H1 (cell line): ENCODE data around the gene BNIP5. TPM values are rescaled to one million over a fixed set of nuclear protein-coding genes. Genes with fewer than 3 reads are reported as not detected.

Experiments
- CTCF ChIA-PET: fragments of 300-600 bp; sonication (Branson Sonifier 250); formaldehyde crosslinking; loops from one replicate; lab custom pipeline; 2021; ENCODE audit not compliant: partially characterized antibody; lab: Charles Lee
- POLR2A ChIA-PET: fragments of 300-600 bp; sonication (Branson Sonifier 250); formaldehyde crosslinking; loops from one replicate; lab custom pipeline; 2021; ENCODE audit warnings: inconsistent platforms; ENCODE audit not compliant: partially characterized antibody; lab: Charles Lee
- DNase-seq, 2 experiments: peaks; one replicate each; pipeline versions ENCODE4 v3.0.0 to v3.0.0-alpha.2; 2010 to 2022; ENCODE audit warnings: low spot score in 2 of 2, low read depth in 1 of 2, mixed read lengths in 1 of 2
- FAIRE-seq: peaks from 2 replicates; lab custom pipeline; 2011; peaks lifted over from hg19 to GRCh38; lab: Jason Lieb, UNC
- H2AFZ ChIP-seq: 2 replicates; pipeline ENCODE4 v1.8.1; 2012; ENCODE audit warnings: low read length, inconsistent platforms
- H2AK5ac ChIP-seq: 2 replicates; pipeline ENCODE4 v1.6.1; 2013; ENCODE audit warnings: low read depth, low read length
- H2BK120ac ChIP-seq: replicated peaks from 2 replicates; pipeline ENCODE3; 2013; ENCODE audit warnings: low read depth, low read length, inconsistent platforms
- H2BK12ac ChIP-seq: 2 replicates; pipeline ENCODE4 v1.6.1; 2013; ENCODE audit warnings: low read depth, low read length
- H2BK15ac ChIP-seq: 2 replicates; pipeline ENCODE4 v1.6.1; 2013; ENCODE audit warnings: low read length
- H2BK20ac ChIP-seq: 2 replicates; pipeline ENCODE4 v1.6.1; 2013; ENCODE audit warnings: low read length
- H2BK5ac ChIP-seq: 2 replicates; pipeline ENCODE4 v1.6.1; 2013; ENCODE audit warnings: low read depth, low read length
- H3K14ac ChIP-seq: 2 replicates; pipeline ENCODE4 v1.6.1; 2013; ENCODE audit warnings: inconsistent platforms; ENCODE audit not compliant: insufficient read length
- H3K18ac ChIP-seq: 2 replicates; pipeline ENCODE4 v1.6.1; 2013; ENCODE audit warnings: low read length; ENCODE audit errors: extremely low read depth
- H3K23ac ChIP-seq: 2 replicates; pipeline ENCODE4 v1.6.1; 2013; ENCODE audit warnings: inconsistent platforms; ENCODE audit not compliant: insufficient read length
- H3K23me2 ChIP-seq: 2 replicates; pipeline ENCODE4 v1.6.1; 2013; ENCODE audit warnings: low read depth, low read length
- H3K27ac ChIP-seq: 2 replicates; pipeline ENCODE4 v1.6.1; 2011; ENCODE audit warnings: low read depth, low read length, inconsistent platforms
- H3K27me3 ChIP-seq, 4 experiments: replicated peaks in 1 of 4; 1 replicate in 1 of 4; 2 replicates in 3 of 4; pipeline versions ENCODE4 v1.6.1 to v1.8.1; 2011 to 2013; ENCODE audit warnings: low read length in 3 of 4, mild to moderate bottlenecking in 3 of 4, inconsistent platforms in 2 of 4, mixed read lengths in 2 of 4, moderate library complexity in 1 of 4; ENCODE audit not compliant: control insufficient read depth in 3 of 4, insufficient read depth in 3 of 4; ENCODE audit errors: extremely low read depth in 1 of 4
- H3K36me3 ChIP-seq, 4 experiments: 2 replicates each; pipeline versions ENCODE4 v1.6.1 to v1.8.1; 2011 to 2013; ENCODE audit warnings: mild to moderate bottlenecking in 4 of 4, low read length in 3 of 4, moderate library complexity in 2 of 4, control low read depth in 1 of 4, inconsistent platforms in 1 of 4; ENCODE audit not compliant: insufficient read depth in 4 of 4, control insufficient read depth in 2 of 4
- H3K4ac ChIP-seq: replicated peaks from 2 replicates; pipeline ENCODE3; 2013; ENCODE audit warnings: low read length, low read depth, mixed read lengths, inconsistent platforms; ENCODE audit not compliant: insufficient read length
- H3K4me1 ChIP-seq, 4 experiments: replicated peaks in 1 of 4; 1 replicate in 1 of 4; 2 replicates in 3 of 4; pipeline versions ENCODE4 v1.6.1 to v1.8.1; 2011 to 2013; ENCODE audit warnings: low read length in 3 of 4, inconsistent platforms in 2 of 4, mixed read lengths in 1 of 4; ENCODE audit not compliant: insufficient read depth in 4 of 4, control insufficient read depth in 3 of 4
- H3K4me2 ChIP-seq, 2 experiments: 2 replicates each; pipeline versions ENCODE4 v1.6.1 to v1.8.1; 2011 to 2013; ENCODE audit warnings: low read depth in 2 of 2, low read length in 2 of 2, control low read depth in 1 of 2, inconsistent platforms in 1 of 2, mild to moderate bottlenecking in 1 of 2; ENCODE audit not compliant: insufficient read depth in 1 of 2
- H3K4me3 ChIP-seq, 4 experiments: fragments of 200-600, 300-600 bp in 1 of 4; sonication (generic), shearing (Covaris generic), sonication (Bioruptor Twin) in 1 of 4; 2 replicates each; pipeline versions ENCODE4 v1.5.1 to v1.8.1; 2011 to 2016; ENCODE audit warnings: low read length in 4 of 4, low read depth in 3 of 4, control low read depth in 2 of 4, inconsistent platforms in 2 of 4, mild to moderate bottlenecking in 2 of 4, mixed read lengths in 1 of 4, moderate library complexity in 1 of 4; ENCODE audit not compliant: insufficient read depth in 2 of 4; ENCODE audit errors: extremely low read depth in 1 of 4
- H3K56ac ChIP-seq: replicated peaks from 2 replicates; pipeline ENCODE3; 2013; ENCODE audit warnings: low read depth, mild to moderate bottlenecking, mixed read lengths, low read length, inconsistent platforms; ENCODE audit not compliant: insufficient read length
- H3K79me1 ChIP-seq: 2 replicates; pipeline ENCODE4 v1.6.1; 2013; ENCODE audit warnings: low read depth, low read length, control low read depth
- H3K79me2 ChIP-seq, 2 experiments: 2 replicates each; pipeline versions ENCODE4 v1.6.1 to v1.8.1; 2012 to 2013; ENCODE audit warnings: low read length in 2 of 2, mild to moderate bottlenecking in 2 of 2, inconsistent platforms in 1 of 2; ENCODE audit not compliant: insufficient read depth in 2 of 2, control insufficient read depth in 1 of 2
- H3K9ac ChIP-seq, 4 experiments: replicated peaks in 1 of 4; 1 replicate in 1 of 4; 2 replicates in 3 of 4; pipeline versions ENCODE4 v1.6.1 to v1.8.1; 2011 to 2013; ENCODE audit warnings: low read depth in 3 of 4, low read length in 3 of 4, control low read depth in 2 of 4, mild to moderate bottlenecking in 2 of 4, moderate library complexity in 2 of 4, inconsistent platforms in 1 of 4; ENCODE audit errors: extremely low read depth in 1 of 4
- H3K9me3 ChIP-seq, 2 experiments: 2 replicates each; pipeline versions ENCODE4 v1.6.1 to v1.8.1; 2012 to 2013; ENCODE audit warnings: mild to moderate bottlenecking in 2 of 2, moderate library complexity in 2 of 2, control low read depth in 1 of 2, inconsistent platforms in 1 of 2, low read depth in 1 of 2, low read length in 1 of 2, mixed read lengths in 1 of 2; ENCODE audit not compliant: insufficient read depth in 2 of 2
- H4K20me1 ChIP-seq, 2 experiments: replicated peaks in 1 of 2; 2 replicates each; pipeline versions ENCODE3 to v1.8.1; 2011 to 2013; ENCODE audit warnings: inconsistent platforms in 2 of 2, low read length in 2 of 2, mild to moderate bottlenecking in 1 of 2; ENCODE audit not compliant: insufficient read depth in 2 of 2, control insufficient read depth in 1 of 2
- H4K5ac ChIP-seq: 2 replicates; pipeline ENCODE4 v1.6.1; 2013; ENCODE audit warnings: low read length, low read depth, mixed read lengths, inconsistent platforms; ENCODE audit not compliant: insufficient read length
- H4K8ac ChIP-seq: 2 replicates; pipeline ENCODE4 v1.8.0; 2013; ENCODE audit warnings: mild to moderate bottlenecking, moderate library complexity, low read length, inconsistent platforms; ENCODE audit not compliant: insufficient read depth; ENCODE audit errors: extremely low read depth
- H4K91ac ChIP-seq: replicated peaks from 2 replicates; pipeline ENCODE3; 2013; ENCODE audit warnings: low read length, mixed read lengths, inconsistent platforms; ENCODE audit not compliant: insufficient read length
- NRF1 ChIP-seq: IDR thresholded peaks from 2 replicates; pipeline ENCODE4 v1.6.1; 2011; ENCODE audit warnings: mild to moderate bottlenecking, low read depth, low read length, improper control_type of control experiment
- SIN3A ChIP-seq, 2 experiments: IDR thresholded peaks in 1 of 2; conservative IDR thresholded peaks in 1 of 2; 2 replicates each; pipeline ENCODE4 v1.6.1; 2011 to 2012; ENCODE audit warnings: low read length in 2 of 2, improper control_type of control experiment in 1 of 2, low read depth in 1 of 2, mild to moderate bottlenecking in 1 of 2
- TBP ChIP-seq: IDR thresholded peaks from 2 replicates; pipeline ENCODE4 v1.6.1; 2011; ENCODE audit warnings: low read depth, low read length, improper control_type of control experiment
- WGBS, 2 experiments: shearing (Covaris generic) in 1 of 2; methylation state at CpG; one replicate each; pipeline versions ENCODE4 v1.1.6 to v1.1.7; 2013 to 2015; ENCODE audit warnings: low lambda C conversion rate in 2 of 2, mixed read lengths in 2 of 2, inconsistent platforms in 1 of 2, low coverage in 1 of 2, missing lambda C conversion rate in 1 of 2; ENCODE audit not compliant: insufficient replicate concordance in 2 of 2, insufficient coverage in 1 of 2, insufficient read length in 1 of 2; ENCODE audit errors: extremely low coverage in 1 of 2, missing lambda C conversion rate in 1 of 2; 5-methylcytosine and 5-hydroxymethylcytosine counted together
- polyA plus RNA-seq, 7 experiments: library from polyadenylated mRNA; depleted of rRNA in 3 of 7; stranded (reverse) in 5 of 7; unstranded in 2 of 7; fragments of >200 nt in 5 of 7; fragments of 200-250 nt in 2 of 7; gene quantifications; 1 replicate in 5 of 7; 2 replicates in 1 of 7; 4 replicates in 1 of 7; pipeline versions ENCODE4 v1.2.1 to v1.2.3, GENCODE V29; 2011 to 2013; ENCODE audit warnings: missing spikeins in 2 of 7, mixed read lengths in 2 of 7
- total RNA-seq: library from RNA; stranded (reverse); fragmentation: NEBNext Ultra II Directional; extraction: Animal tissue kit (Norgen Biotek cat#: 25700); gene quantifications from 2 replicates; pipeline ENCODE4 v1.2.1, GENCODE V29; 2021

The BNIP5 gene
- total and polyA plus RNA-seq, 2 of the 8 experiments (the other 6 are each of a cell fraction or from before 2014, with no cell fraction given): not detected

GRCh38 chr6:36376742-36377141 lies 40.1 kb upstream of the BNIP5 start:
- Histone ChIP-seq H2BK12ac (0 out of 2 replicates have a peak overlapping the region, but pooled peaks have one; percentile 27), H3K9ac (no peak overlapping the region), H4K5ac (no peak overlapping the region), H2BK20ac (peak overlapping the region; percentile 86; the same call in 1 of the 2 replicates), H2BK120ac (no peak overlapping the region), H3K79me2 (no peaks in the 10 kb centered on the region), H2BK5ac (no peak overlapping the region), H3K4me2 (peak overlapping the region in 1 of 2 experiments; percentile 24; a peak in 1 of 4 replicates), H3K18ac (peak overlapping the region; percentile 19), H3K4me1 (peaks cover 0 to 10% (median 4%) of the 10 kb centered on the region in 4 experiments; a peak in 3 of 7 replicates), H4K8ac (no peak overlapping the region), H3K79me1 (no peaks in the 10 kb centered on the region), H2AK5ac (no peak overlapping the region), H3K9me3 (no peaks in the 10 kb centered on the region), H3K27ac (no peak overlapping the region), H3K36me3 (no peaks in the 10 kb centered on the region), H2AFZ (no peak overlapping the region), H4K91ac (peak overlapping the region; percentile 48), H3K14ac (no peak overlapping the region), H3K4me3 (no peak overlapping the region), H3K56ac (no peak overlapping the region), H4K20me1 (no peaks in the 10 kb centered on the region), H3K4ac (peak overlapping the region; percentile 30), H3K23ac (no peak overlapping the region), H2BK15ac (no peak overlapping the region), H3K27me3 (no peaks in the 10 kb centered on the region), H3K23me2 (no peaks in the 10 kb centered on the region; the same call in 1 of the 2 replicates)
- 58% methylated on average over 6 of the region's 8 CpGs; no CpG with 5 or more reads in 1 of the 2 experiments for WGBS, 2 experiments
- ChIA-PET CTCF (no interaction called here), POLR2A (no interaction called here)
- FAIRE-seq (no peak), DNase-seq (no peak)
- no peak for TF ChIP-seq NRF1
- no peak for TF ChIP-seq SIN3A (conservative IDR thresholded peaks at IDR 0.05 in 1 of 2, IDR thresholded peaks at IDR 0.05 in 1 of 2; ENCODE audit: low read depth in 1 of 2, low read length in 2 of 2)
- peak; percentile 70; the same call in 1 of the 2 replicates for TF ChIP-seq TBP
